Activated CD8-positive, alpha-beta memory T cell treated with anti-CD3 and anti-CD28 coated beads, Interleukin-2, amount 50 U/mL, for 4 hours (primary cell): ENCODE data around the gene DACT1.
"Not testable (repeated sequence)": the region's sequence is repeated elsewhere in the genome, so short reads cannot be mapped to it uniquely, and the experiment has no call there.

ENCODE experiments used
- DNase-seq: peaks from one replicate; pipeline ENCODE4 v3.0.0-alpha.2; 2020

Gene DACT1, protein sequence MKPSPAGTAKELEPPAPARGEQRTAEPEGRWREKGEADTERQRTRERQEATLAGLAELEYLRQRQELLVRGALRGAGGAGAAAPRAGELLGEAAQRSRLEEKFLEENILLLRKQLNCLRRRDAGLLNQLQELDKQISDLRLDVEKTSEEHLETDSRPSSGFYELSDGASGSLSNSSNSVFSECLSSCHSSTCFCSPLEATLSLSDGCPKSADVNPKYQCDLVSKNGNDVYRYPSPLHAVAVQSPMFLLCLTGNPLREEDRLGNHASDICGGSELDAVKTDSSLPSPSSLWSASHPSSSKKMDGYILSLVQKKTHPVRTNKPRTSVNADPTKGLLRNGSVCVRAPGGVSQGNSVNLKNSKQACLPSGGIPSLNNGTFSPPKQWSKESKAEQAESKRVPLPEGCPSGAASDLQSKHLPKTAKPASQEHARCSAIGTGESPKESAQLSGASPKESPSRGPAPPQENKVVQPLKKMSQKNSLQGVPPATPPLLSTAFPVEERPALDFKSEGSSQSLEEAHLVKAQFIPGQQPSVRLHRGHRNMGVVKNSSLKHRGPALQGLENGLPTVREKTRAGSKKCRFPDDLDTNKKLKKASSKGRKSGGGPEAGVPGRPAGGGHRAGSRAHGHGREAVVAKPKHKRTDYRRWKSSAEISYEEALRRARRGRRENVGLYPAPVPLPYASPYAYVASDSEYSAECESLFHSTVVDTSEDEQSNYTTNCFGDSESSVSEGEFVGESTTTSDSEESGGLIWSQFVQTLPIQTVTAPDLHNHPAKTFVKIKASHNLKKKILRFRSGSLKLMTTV

DNA sequence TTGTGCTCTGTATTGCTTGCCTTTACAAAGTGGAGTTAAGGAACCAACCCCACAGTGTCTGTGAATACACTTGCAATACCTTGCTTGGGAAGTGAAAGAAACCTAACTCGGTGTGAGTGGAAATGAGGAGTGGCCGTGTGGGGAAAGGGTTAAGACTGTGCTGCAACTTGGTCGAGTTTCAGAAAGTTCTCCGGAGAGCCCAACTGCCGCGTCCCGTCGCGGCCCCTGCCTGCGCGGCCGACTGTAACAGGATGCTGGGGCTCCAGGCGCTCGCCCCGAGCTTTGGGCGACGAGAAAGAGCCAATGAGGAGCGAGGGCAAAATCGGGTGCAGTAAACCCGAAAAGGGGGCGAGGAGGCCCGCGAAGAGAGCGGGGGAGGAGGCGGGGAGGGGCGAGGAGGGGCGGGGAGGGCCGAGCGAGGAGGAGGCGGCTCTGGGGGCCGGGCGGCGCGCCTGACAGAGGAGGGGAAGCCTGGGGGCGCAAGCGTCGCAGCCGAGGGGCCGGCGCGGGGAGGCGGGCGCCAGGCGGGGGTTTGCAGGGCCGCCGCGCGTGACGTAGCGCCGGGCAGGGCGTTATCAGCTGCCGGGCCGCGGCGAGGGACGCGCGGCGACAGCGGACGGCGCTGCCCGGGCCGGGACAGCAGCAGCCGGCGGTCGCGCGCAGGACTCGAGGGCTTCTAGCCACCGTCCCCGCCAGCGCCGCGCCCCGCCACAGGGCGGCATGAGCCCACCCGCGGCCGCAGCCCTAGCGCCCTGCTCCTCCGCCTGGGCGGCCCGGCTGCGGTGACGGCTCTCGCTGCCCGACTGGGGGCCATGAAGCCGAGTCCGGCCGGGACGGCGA, at the start of gene DACT1:
Gene DACT1, plus strand, starts transcription at position 572 of the 840 bp plus-strand sequence. Its CDS starts 241 bp downstream, at position 813.
- DNase-seq, result peak; percentile 41

GRCh38 chr14:58588321-58588720, 49.4 kb upstream of the DACT1 start:
- DNase-seq, result not testable (repeated sequence)

- no peak for DNase-seq
Measured at GRCh38 chr14:58593977-58594376, 43.8 kb upstream of the DACT1 start.

GRCh38 chr14:58597041-58597440, 40.7 kb upstream of the DACT1 start:
- DNase-seq, result no peak

- no peak for DNase-seq
Measured at GRCh38 chr14:58598028-58598803, 39.5 kb upstream of the DACT1 start.

GRCh38 chr14:58598804-58599525, 38.8 kb upstream of the DACT1 start:
- no peak for DNase-seq

GRCh38 chr14:58599707-58600106, 38.1 kb upstream of the DACT1 start:
- no peak for DNase-seq

DNA sequence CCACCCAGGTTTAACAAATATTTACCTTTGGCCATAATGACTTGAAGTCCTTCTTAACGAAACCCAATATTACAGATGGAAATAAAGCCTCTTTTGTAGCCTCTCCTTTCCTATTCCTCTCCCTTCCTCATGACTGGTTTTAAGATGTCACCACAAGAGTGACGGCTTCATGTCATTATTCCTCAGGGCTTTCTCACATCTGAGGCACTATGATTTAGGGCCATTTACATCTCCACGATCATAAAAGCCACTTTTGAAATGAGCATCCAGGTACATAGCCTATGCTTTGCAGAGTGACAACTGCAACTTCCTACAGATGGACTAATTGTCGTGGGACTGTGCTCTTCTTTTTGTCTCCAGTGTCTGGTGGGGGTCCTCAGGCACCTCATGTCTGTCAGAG, 32.3 kb upstream of the DACT1 start:
- DNase-seq, result no peak

- DNase-seq, result no peak
Measured at GRCh38 chr14:58607131-58607951, 30.4 kb upstream of the DACT1 start.

DNA sequence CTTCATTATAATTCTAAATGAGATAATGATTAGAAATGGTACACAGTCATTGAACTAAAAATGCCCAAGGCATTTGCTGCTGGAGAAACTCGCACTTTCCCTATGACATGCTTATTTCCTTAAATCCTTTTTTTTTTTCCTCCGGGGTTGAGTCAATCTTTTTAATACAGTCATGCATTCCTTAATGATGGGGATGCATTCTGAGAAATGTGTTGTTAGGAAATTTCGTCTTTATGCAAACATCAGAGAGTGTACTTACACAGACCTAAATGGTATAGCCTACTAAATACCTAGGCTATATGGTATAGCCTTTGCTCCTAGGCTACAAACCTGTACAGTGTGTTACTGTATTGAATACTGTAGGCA, 29.8 kb upstream of the DACT1 start:
- no peak for DNase-seq

DNA sequence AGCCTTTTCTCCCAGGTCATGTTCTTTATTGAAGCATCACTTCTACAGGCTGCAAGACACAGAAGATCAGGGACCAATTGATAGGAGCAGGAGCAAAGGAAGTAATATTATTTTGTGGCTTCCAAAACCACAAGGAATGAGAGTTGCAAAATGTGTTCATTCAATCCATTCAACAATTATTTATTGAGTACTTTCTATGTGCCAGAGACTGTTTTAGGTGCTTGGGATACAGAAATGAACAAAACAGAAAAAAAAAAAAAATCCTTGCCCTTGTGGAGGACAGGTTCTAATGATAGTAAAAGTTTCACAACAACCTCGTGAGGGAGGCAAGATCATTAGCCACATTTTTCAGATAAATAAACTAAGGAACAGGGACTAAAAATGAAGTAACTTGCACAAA, 20.1 kb upstream of the DACT1 start:
- no peak for DNase-seq

DNA sequence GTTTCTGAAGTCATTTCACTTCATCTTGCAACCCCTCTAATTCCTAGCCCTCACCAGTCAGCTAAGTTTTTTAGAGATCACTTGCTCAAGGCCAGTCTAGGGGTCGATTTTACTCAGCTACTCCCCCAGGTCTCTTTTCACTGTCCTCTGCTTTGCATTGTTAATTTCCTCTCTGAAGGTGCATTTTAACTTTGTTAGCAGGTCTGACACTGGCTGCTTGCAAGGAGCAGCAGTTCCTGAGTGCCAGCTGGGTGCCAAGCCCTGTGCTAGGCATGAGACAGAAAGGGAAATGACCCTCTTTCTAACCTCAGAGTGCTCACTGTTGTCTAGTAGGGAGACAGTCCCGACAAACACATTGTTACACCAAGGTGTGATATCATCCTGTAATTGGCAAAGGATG, 17.8 kb upstream of the DACT1 start:
- DNase-seq, result no peak

GRCh38 chr14:58625438-58625837, 12.3 kb upstream of the DACT1 start:
- no peak for DNase-seq

DNA sequence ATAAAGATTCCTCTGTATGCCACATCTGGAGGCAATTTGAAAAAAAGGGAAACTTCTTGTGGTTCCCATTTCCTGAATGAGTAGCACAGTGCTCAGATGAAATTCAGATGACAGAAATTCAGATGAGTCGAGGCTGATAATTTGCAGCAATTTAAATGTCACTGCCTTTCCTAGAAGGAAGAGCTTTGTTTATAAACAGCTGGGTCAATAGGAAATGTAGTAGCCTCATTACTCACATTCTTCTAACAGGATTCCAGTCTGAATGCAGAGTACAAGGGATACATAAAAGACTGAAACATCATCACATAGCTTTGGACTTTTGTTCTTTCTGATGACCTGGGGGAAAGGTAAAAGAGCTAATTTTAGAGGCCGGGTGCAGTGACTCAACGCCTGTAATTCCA, 11.3 kb upstream of the DACT1 start:
- DNase-seq, result no peak

- DNase-seq, result no peak
Measured at GRCh38 chr14:58628406-58628805, 9.4 kb upstream of the DACT1 start.

DNA sequence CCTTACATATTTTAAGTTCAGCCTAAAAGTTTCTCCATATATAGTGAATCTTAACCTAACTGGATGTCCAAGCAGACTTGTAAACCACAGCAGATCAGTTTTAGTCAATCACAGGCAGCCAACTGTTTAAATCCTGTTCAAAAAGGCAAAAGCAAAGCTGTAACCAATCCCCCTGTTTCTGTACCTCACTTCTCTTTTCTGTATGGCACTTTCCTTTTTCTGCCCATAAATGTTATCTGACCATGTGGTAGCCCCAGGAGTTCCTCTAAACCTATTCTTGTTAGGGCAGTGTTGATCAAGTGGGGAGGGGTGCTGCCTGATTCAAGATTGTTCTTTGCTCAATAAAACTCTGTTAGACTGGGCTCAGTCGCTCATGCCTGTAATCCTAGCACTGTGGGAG, 8.5 kb upstream of the DACT1 start:
- no peak for DNase-seq

DNA sequence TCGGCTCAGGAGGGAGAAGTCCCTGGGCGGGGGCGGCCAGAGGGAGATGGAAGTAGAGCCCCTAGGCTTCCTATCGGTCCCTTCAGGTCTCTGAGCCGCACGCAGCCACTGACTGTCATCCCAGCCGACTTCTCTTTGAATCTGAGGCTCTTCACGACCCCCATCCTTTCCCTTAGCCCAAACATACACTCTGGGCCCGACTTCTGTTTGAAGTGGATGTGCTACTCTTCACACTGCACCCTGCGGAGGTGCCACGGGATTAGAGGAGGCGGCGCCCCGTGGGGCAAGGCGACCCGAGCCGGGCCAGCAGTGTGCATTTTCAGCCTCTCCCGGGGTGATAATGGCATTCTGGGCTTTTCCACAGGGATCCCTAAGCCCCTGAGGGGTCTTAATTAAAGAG, 6.0 kb upstream of the DACT1 start:
- DNase-seq, result no peak

- DNase-seq, result no peak
Measured at GRCh38 chr14:58633831-58634230, 3.9 kb upstream of the DACT1 start.

DNA sequence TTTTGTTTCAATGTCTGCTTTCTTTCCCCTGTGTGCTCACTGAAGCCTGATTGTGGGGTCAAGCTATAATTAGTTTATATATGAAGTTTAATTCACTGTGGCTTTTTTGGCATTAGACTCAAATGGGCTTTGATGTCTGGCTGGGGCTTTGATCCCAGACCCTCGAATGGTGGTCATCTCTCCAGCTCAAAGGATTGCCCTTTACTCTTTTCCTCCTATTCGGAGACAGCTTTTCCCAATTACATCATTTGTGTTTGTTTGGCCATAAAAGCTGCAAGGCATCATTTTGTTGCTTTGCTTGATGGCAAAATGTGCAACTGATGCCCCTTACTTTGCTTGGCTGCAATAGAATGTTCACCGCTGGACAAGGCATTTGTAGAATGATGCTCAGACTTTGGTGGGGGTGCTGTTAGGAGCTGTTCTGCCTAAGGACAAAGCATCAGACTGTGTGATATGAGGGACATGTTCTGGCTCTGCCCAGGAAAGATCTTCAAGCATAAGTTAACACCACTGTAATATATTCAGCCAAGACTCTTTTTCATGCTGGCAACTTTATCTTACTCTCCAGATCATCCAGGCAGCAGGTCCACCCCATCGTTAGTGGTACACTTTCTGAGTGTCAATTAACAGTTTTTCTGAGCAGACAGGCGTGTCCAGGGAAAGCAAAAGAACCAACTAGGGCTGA, 3.2 kb upstream of the DACT1 start:
- DNase-seq, result no peak

- no peak for DNase-seq
Measured at GRCh38 chr14:58635091-58635830, 2.5 kb upstream of the DACT1 start.
